ENCODE measurements around the gene ANXA9.

Gene ANXA9

DNA sequence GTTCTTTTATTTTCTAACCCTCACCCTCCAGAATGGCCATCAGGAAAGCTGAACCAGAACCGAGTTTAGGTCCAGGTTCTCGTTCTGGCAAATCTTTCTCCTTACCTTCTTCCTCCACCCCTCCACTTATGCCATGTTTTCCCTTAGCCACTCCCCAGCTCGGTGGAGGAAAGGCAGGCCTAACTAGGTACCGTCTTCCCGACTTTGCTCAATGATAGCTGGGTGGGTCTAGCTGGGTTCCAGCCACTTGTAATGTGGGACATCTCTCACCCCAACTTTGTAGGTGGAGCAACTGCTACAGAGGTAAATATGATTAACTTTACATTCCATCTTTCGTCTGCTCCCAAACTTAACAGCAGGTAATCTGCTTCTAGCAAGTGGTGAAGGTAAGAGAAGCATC is 54.9 kb downstream of the ANXA9 start:
- no peak for TF ChIP-seq YY1 (IDR thresholded peaks at IDR 0.05; ENCODE audit: low read depth)
- TF ChIP-seq RAD21 (IDR thresholded peaks at IDR 0.05; ENCODE audit: low read depth), result no peak
- no peak for TF ChIP-seq ZBTB7A (IDR thresholded peaks at IDR 0.05; ENCODE audit: low read depth)
- TF ChIP-seq, protein P1, sequence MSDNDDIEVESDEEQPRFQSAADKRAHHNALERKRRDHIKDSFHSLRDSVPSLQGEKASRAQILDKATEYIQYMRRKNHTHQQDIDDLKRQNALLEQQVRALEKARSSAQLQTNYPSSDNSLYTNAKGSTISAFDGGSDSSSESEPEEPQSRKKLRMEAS (IDR thresholded peaks at IDR 0.05), result no peak
- TF ChIP-seq NFIC (IDR thresholded peaks at IDR 0.05), result no peak
- no peak for TF ChIP-seq TCF12 (IDR thresholded peaks at IDR 0.05; ENCODE audit: low read depth)
- TF ChIP-seq, protein P2, sequence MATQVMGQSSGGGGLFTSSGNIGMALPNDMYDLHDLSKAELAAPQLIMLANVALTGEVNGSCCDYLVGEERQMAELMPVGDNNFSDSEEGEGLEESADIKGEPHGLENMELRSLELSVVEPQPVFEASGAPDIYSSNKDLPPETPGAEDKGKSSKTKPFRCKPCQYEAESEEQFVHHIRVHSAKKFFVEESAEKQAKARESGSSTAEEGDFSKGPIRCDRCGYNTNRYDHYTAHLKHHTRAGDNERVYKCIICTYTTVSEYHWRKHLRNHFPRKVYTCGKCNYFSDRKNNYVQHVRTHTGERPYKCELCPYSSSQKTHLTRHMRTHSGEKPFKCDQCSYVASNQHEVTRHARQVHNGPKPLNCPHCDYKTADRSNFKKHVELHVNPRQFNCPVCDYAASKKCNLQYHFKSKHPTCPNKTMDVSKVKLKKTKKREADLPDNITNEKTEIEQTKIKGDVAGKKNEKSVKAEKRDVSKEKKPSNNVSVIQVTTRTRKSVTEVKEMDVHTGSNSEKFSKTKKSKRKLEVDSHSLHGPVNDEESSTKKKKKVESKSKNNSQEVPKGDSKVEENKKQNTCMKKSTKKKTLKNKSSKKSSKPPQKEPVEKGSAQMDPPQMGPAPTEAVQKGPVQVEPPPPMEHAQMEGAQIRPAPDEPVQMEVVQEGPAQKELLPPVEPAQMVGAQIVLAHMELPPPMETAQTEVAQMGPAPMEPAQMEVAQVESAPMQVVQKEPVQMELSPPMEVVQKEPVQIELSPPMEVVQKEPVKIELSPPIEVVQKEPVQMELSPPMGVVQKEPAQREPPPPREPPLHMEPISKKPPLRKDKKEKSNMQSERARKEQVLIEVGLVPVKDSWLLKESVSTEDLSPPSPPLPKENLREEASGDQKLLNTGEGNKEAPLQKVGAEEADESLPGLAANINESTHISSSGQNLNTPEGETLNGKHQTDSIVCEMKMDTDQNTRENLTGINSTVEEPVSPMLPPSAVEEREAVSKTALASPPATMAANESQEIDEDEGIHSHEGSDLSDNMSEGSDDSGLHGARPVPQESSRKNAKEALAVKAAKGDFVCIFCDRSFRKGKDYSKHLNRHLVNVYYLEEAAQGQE (IDR thresholded peaks at IDR 0.05; ENCODE audit: low read depth), result no peak
- no peak for TF ChIP-seq FOXM1 (IDR thresholded peaks at IDR 0.05; ENCODE audit: borderline replicate concordance, low read depth)
- TF ChIP-seq, protein P3, sequence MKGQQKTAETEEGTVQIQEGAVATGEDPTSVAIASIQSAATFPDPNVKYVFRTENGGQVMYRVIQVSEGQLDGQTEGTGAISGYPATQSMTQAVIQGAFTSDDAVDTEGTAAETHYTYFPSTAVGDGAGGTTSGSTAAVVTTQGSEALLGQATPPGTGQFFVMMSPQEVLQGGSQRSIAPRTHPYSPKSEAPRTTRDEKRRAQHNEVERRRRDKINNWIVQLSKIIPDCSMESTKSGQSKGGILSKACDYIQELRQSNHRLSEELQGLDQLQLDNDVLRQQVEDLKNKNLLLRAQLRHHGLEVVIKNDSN (IDR thresholded peaks at IDR 0.05), result no peak
- TF ChIP-seq TEAD4 (IDR thresholded peaks at IDR 0.05), result no peak
- no peak for TF ChIP-seq CEBPB (IDR thresholded peaks at IDR 0.05)
- no peak for TF ChIP-seq EP300 (IDR thresholded peaks at IDR 0.05; ENCODE audit: borderline replicate concordance)
- TF ChIP-seq TAF1 (IDR thresholded peaks at IDR 0.05; ENCODE audit: low read depth), result no peak
- no peak for TF ChIP-seq CREB1 (IDR thresholded peaks at IDR 0.05; ENCODE audit: low read depth)
- no peak for TF ChIP-seq EGR1 (IDR thresholded peaks at IDR 0.05)

DNA sequence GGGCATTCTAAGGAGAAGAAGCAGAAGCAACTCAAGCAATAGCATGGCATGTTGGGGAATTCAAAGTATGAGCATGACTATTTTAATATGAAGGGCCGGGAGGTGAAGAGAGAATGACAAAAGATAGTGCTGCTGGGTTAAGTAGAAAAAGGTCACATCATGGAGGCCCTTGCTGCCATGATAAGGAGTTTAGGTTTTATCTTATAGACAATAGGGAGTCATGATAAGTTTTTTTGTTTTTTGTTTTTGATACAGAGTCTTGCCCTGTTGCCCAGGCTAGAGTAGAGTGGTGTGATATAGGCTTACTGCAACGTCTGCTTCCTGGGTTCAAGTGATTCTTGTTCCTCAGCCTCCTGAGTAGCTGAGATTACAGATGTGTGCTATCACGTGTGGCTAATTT is 57.4 kb downstream of the ANXA9 start:
- TF ChIP-seq, protein P2 (IDR thresholded peaks at IDR 0.05; ENCODE audit: low read depth), result no peak
- TF ChIP-seq CEBPB (IDR thresholded peaks at IDR 0.05) (no peak), YY1 (IDR thresholded peaks at IDR 0.05; ENCODE audit: low read depth) (no peak), NFIC (IDR thresholded peaks at IDR 0.05) (no peak), TCF12 (IDR thresholded peaks at IDR 0.05; ENCODE audit: low read depth) (no peak), EP300 (IDR thresholded peaks at IDR 0.05; ENCODE audit: borderline replicate concordance) (no peak), ZBTB7A (IDR thresholded peaks at IDR 0.05; ENCODE audit: low read depth) (no peak), CREB1 (IDR thresholded peaks at IDR 0.05; ENCODE audit: low read depth) (no peak), EGR1 (IDR thresholded peaks at IDR 0.05) (no peak), TEAD4 (IDR thresholded peaks at IDR 0.05) (no peak), RAD21 (IDR thresholded peaks at IDR 0.05; ENCODE audit: low read depth) (no peak), TAF1 (IDR thresholded peaks at IDR 0.05; ENCODE audit: low read depth) (no peak), FOXM1 (IDR thresholded peaks at IDR 0.05; ENCODE audit: borderline replicate concordance, low read depth) (no peak)
- TF ChIP-seq, protein P1 (IDR thresholded peaks at IDR 0.05), result no peak
- TF ChIP-seq, protein P3 (IDR thresholded peaks at IDR 0.05), result no peak

DNA sequence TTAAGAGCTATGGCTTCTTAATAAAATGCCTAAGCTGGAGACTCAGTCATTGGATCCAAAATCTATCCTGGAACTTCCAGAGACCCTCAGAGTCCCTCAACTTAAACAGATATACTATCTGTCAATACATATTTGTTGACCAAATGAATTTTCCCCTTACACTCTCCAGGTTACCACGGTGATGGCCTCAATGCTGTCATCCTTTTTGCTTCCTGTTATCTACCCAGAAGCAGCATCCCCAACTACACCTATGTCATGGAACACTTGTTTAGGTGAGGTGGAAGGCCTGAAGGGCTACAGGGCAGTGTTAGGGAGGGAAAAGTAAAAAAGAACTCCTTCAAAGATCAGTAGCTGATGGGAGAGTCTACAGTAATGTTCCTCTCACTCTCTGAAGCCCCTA is 61.1 kb downstream of the ANXA9 start:
- TF ChIP-seq TEAD4 (IDR thresholded peaks at IDR 0.05), result no peak
- TF ChIP-seq, protein P2 (IDR thresholded peaks at IDR 0.05; ENCODE audit: low read depth), result no peak
- no peak for TF ChIP-seq NFIC (IDR thresholded peaks at IDR 0.05)
- TF ChIP-seq ZBTB7A (IDR thresholded peaks at IDR 0.05; ENCODE audit: low read depth), result no peak
- no peak for TF ChIP-seq TAF1 (IDR thresholded peaks at IDR 0.05; ENCODE audit: low read depth)
